Activated CD4-positive, alpha-beta memory T cell treated with anti-CD3 and anti-CD28 coated beads for 36 hours (primary cell): ENCODE data around the gene DLG2. TPM values are rescaled to one million over a fixed set of nuclear protein-coding genes. Genes with fewer than 3 reads are reported as not detected.

Source experiments
- CTCF ChIA-PET: fragments of 350-600 bp; sonication (Branson Sonifier 250); formaldehyde crosslinking; loops from one replicate; lab custom pipeline; 2021; ENCODE audit warnings: antibody characterized with exemption, inconsistent platforms; lab: Charles Lee
- POLR2A ChIA-PET: fragments of 350-600 bp; sonication (Branson Sonifier 250); formaldehyde crosslinking; loops from one replicate; lab custom pipeline; 2021; ENCODE audit warnings: antibody characterized with exemption; lab: Charles Lee
- DNase-seq: peaks from one replicate; pipeline ENCODE4 v3.0.0-alpha.2; 2020
- H3K27ac Mint-ChIP-seq: one replicate; pipeline ENCODE4 v1.8.0; 2021; ENCODE audit warnings: mixed read lengths
- H3K27me3 Mint-ChIP-seq: one replicate; pipeline ENCODE4 v1.8.0; 2021; ENCODE audit warnings: mixed read lengths
- H3K36me3 Mint-ChIP-seq: one replicate; pipeline ENCODE4 v1.8.0; 2021; ENCODE audit warnings: mixed read lengths
- H3K4me1 Mint-ChIP-seq: one replicate; pipeline ENCODE4 v1.8.0; 2021; ENCODE audit warnings: low read depth, mixed read lengths
- H3K4me3 Mint-ChIP-seq: one replicate; pipeline ENCODE4 v1.8.0; 2021; ENCODE audit warnings: mild to moderate bottlenecking, mixed read lengths
- H3K9me3 Mint-ChIP-seq: one replicate; pipeline ENCODE4 v1.8.0; 2021; ENCODE audit warnings: mixed read lengths
- intact Hi-C: fragments of 100-400 bp; cut with micrococcal nuclease; formaldehyde crosslinking; loops from one replicate; pipeline ENCODE4 v1.15.1; 2023
- total RNA-seq, 2 experiments: library from RNA; stranded (reverse); gene quantifications; one replicate each; pipeline ENCODE4 v1.2.3, GENCODE V29; 2021

Gene DLG2
- total RNA-seq, 2 experiments from 2014 or later: 1.7 to 2.1 TPM

- Mint-ChIP-seq H3K4me3 (no peak overlapping the region), H3K27me3 (no peaks in the 10 kb centered on the region), H3K27ac (no peak overlapping the region), H3K4me1 (no peaks in the 10 kb centered on the region), H3K9me3 (peaks cover 40% of the 10 kb centered on the region), H3K36me3 (no peaks in the 10 kb centered on the region)
- DNase-seq: no peak
- ChIA-PET POLR2A (no interaction called here), CTCF (no interaction called here)
- intact Hi-C loops: loop anchor here (5.0 kb wide), 1 partner anchor 347 kb away; no protein-coding TSS in a partner anchor
Observed at GRCh38 chr11:84824624-84825023, 802.5 kb downstream of the DLG2 start.

GRCh38 chr11:84819537-84819936, 807.6 kb downstream of the DLG2 start:
- Mint-ChIP-seq H3K27me3 (no peaks in the 10 kb centered on the region), H3K9me3 (peaks cover 32% of the 10 kb centered on the region), H3K4me1 (no peaks in the 10 kb centered on the region), H3K36me3 (no peaks in the 10 kb centered on the region), H3K4me3 (no peak overlapping the region), H3K27ac (no peak overlapping the region)
- intact Hi-C loops: no loop called here
- ChIA-PET POLR2A (no interaction called here), CTCF (no interaction called here)
- DNase-seq: no peak

- Mint-ChIP-seq H3K27me3 (no peaks in the 10 kb centered on the region), H3K27ac (no peak overlapping the region), H3K4me1 (no peaks in the 10 kb centered on the region), H3K9me3 (peaks cover 32% of the 10 kb centered on the region), H3K36me3 (no peaks in the 10 kb centered on the region), H3K4me3 (no peak overlapping the region)
- intact Hi-C loops: no loop called here
- DNase-seq: no peak
- CTCF ChIA-PET: no interaction called here
- POLR2A ChIA-PET: no interaction called here
Observed at GRCh38 chr11:84819128-84819527, 808.0 kb downstream of the DLG2 start.

- Mint-ChIP-seq H3K9me3 (peaks cover 27% of the 10 kb centered on the region), H3K4me1 (no peaks in the 10 kb centered on the region), H3K27ac (no peak overlapping the region), H3K36me3 (no peaks in the 10 kb centered on the region), H3K4me3 (no peak overlapping the region), H3K27me3 (no peaks in the 10 kb centered on the region)
- ChIA-PET CTCF (no interaction called here), POLR2A (no interaction called here)
- no peak for DNase-seq
- intact Hi-C loops: no loop called here
Observed at GRCh38 chr11:84817998-84818397, 809.1 kb downstream of the DLG2 start.

- ChIA-PET CTCF (no interaction called here), POLR2A (no interaction called here)
- intact Hi-C loops: no loop called here
- no peaks in the 10 kb centered on the region for H3K36me3 Mint-ChIP-seq
- no peak overlapping the region for H3K4me3 Mint-ChIP-seq
- no peak overlapping the region for H3K27ac Mint-ChIP-seq
- no peaks in the 10 kb centered on the region for H3K27me3 Mint-ChIP-seq
- H3K4me1 Mint-ChIP-seq: no peaks in the 10 kb centered on the region
- DNase-seq: no peak
- peaks cover 15% of the 10 kb centered on the region for H3K9me3 Mint-ChIP-seq
Observed at GRCh38 chr11:84812471-84812969, 814.6 kb downstream of the DLG2 start.

GRCh38 chr11:84806354-84806753, 820.8 kb downstream of the DLG2 start:
- H3K4me1 Mint-ChIP-seq: no peaks in the 10 kb centered on the region
- intact Hi-C loops: no loop called here
- POLR2A ChIA-PET: no interaction called here
- no peak overlapping the region for H3K4me3 Mint-ChIP-seq
- no peak for DNase-seq
- CTCF ChIA-PET: no interaction called here
- H3K36me3 Mint-ChIP-seq: peaks cover 5% of the 10 kb centered on the region
- no peaks in the 10 kb centered on the region for H3K27me3 Mint-ChIP-seq
- no peak overlapping the region for H3K27ac Mint-ChIP-seq
- H3K9me3 Mint-ChIP-seq: peaks cover 34% of the 10 kb centered on the region

- Mint-ChIP-seq H3K4me3 (no peak overlapping the region), H3K27ac (no peak overlapping the region), H3K27me3 (no peaks in the 10 kb centered on the region), H3K9me3 (peaks cover 44% of the 10 kb centered on the region), H3K36me3 (peaks cover 5% of the 10 kb centered on the region), H3K4me1 (no peaks in the 10 kb centered on the region)
- ChIA-PET CTCF (no interaction called here), POLR2A (no interaction called here)
- no peak for DNase-seq
- intact Hi-C loops: no loop called here
Observed at GRCh38 chr11:84804041-84804440, 823.1 kb downstream of the DLG2 start.

- DNase-seq: no peak
- Mint-ChIP-seq H3K27ac (no peak overlapping the region), H3K9me3 (peaks cover 54% of the 10 kb centered on the region), H3K4me1 (no peaks in the 10 kb centered on the region), H3K27me3 (no peaks in the 10 kb centered on the region), H3K36me3 (no peaks in the 10 kb centered on the region), H3K4me3 (no peak overlapping the region)
- intact Hi-C loops: no loop called here
- ChIA-PET CTCF (no interaction called here), POLR2A (no interaction called here)
Observed at GRCh38 chr11:84800755-84801346, 826.3 kb downstream of the DLG2 start.

GRCh38 chr11:84799112-84799511, 828.0 kb downstream of the DLG2 start:
- DNase-seq: no peak
- intact Hi-C loops: no loop called here
- ChIA-PET CTCF (no interaction called here), POLR2A (no interaction called here)
- H3K9me3 Mint-ChIP-seq: peaks cover 43% of the 10 kb centered on the region
- H3K4me3 Mint-ChIP-seq: no peak overlapping the region
- no peaks in the 10 kb centered on the region for H3K36me3 Mint-ChIP-seq
- no peaks in the 10 kb centered on the region for H3K27me3 Mint-ChIP-seq
- H3K4me1 Mint-ChIP-seq: no peaks in the 10 kb centered on the region
- no peak overlapping the region for H3K27ac Mint-ChIP-seq

- peaks cover 50% of the 10 kb centered on the region for H3K9me3 Mint-ChIP-seq
- intact Hi-C loops: no loop called here
- ChIA-PET POLR2A (no interaction called here), CTCF (no interaction called here)
- DNase-seq: no peak
- no peaks in the 10 kb centered on the region for H3K27me3 Mint-ChIP-seq
- no peak overlapping the region for H3K4me3 Mint-ChIP-seq
- no peaks in the 10 kb centered on the region for H3K36me3 Mint-ChIP-seq
- no peaks in the 10 kb centered on the region for H3K4me1 Mint-ChIP-seq
- no peak overlapping the region for H3K27ac Mint-ChIP-seq
Observed at GRCh38 chr11:84795698-84796097, 831.4 kb downstream of the DLG2 start.

GRCh38 chr11:84794663-84795443, 832.3 kb downstream of the DLG2 start:
- no peaks in the 10 kb centered on the region for H3K4me1 Mint-ChIP-seq
- H3K36me3 Mint-ChIP-seq: no peaks in the 10 kb centered on the region
- peaks cover 53% of the 10 kb centered on the region for H3K9me3 Mint-ChIP-seq
- H3K4me3 Mint-ChIP-seq: no peak overlapping the region
- ChIA-PET CTCF (no interaction called here), POLR2A (no interaction called here)
- H3K27me3 Mint-ChIP-seq: no peaks in the 10 kb centered on the region
- intact Hi-C loops: no loop called here
- no peak overlapping the region for H3K27ac Mint-ChIP-seq
- DNase-seq: no peak

- H3K27me3 Mint-ChIP-seq: no peaks in the 10 kb centered on the region
- ChIA-PET POLR2A (no interaction called here), CTCF (no interaction called here)
- H3K27ac Mint-ChIP-seq: no peak overlapping the region
- peaks cover 56% of the 10 kb centered on the region for H3K9me3 Mint-ChIP-seq
- H3K4me3 Mint-ChIP-seq: no peak overlapping the region
- intact Hi-C loops: no loop called here
- DNase-seq: no peak
- H3K4me1 Mint-ChIP-seq: no peaks in the 10 kb centered on the region
- H3K36me3 Mint-ChIP-seq: no peaks in the 10 kb centered on the region
Observed at GRCh38 chr11:84793318-84793717, 833.8 kb downstream of the DLG2 start.
